ENCODE data around the gene TASP1. TPM values are rescaled to one million over a fixed set of nuclear protein-coding genes. Genes with fewer than 3 reads are reported as not detected.

Gene TASP1
- total and polyA plus RNA-seq, 2 donors (not counting 1 experiment from before 2014, with no cell fraction given): 6.4 to 23.9 TPM

GRCh38 chr20:13340088-13340487 lies 298.6 kb downstream of the TASP1 start:
- no peak overlapping the region for H3K9ac ChIP-seq (ENCODE audit: low read length)
- no peak for ATAC-seq (ENCODE audit: low read depth)
- H3K4me3 Mint-ChIP-seq: no peak overlapping the region
- H2AFZ ChIP-seq (ENCODE audit: insufficient read depth, low read depth, low read length, poor library complexity, severe bottlenecking): no peak overlapping the region
- 40% methylated on average over 1 of the region's 2 CpGs for WGBS (ENCODE audit: insufficient coverage)
- intact Hi-C loops (cut with micrococcal nuclease): no loop called here
- no peaks in the 10 kb centered on the region for H3K27me3 ChIP-seq (replicated peaks in 1 of 4; ENCODE audit: control extremely low read depth in 1 of 4, control insufficient read depth in 3 of 4, insufficient read depth in 4 of 4, low read length in 3 of 4)
- H3K79me2 ChIP-seq (ENCODE audit: control insufficient read depth, insufficient read depth, low read length): no peaks in the 10 kb centered on the region
- no peaks in the 10 kb centered on the region for H3K4me1 ChIP-seq (ENCODE audit: control insufficient read depth in 2 of 2, insufficient read depth in 2 of 2, low read length in 2 of 2)
- no peaks in the 10 kb centered on the region for H3K9me3 ChIP-seq (ENCODE audit: control extremely low read depth in 1 of 3, control insufficient read depth in 2 of 3, insufficient read depth in 1 of 3, low read length in 2 of 3)
- TF ChIP-seq CTCF (IDR thresholded peaks at IDR 0.05): no peak
- no peak for TF ChIP-seq EZH2 (IDR thresholded peaks at IDR 0.05; ENCODE audit: borderline replicate concordance, insufficient read depth, low read depth, low read length, poor library complexity, severe bottlenecking)
- H3K36me3 ChIP-seq (replicated peaks in 1 of 2; ENCODE audit: control extremely low read depth in 1 of 2, control insufficient read depth in 1 of 2, extremely low read depth in 1 of 2, insufficient read depth in 2 of 2, low read length in 1 of 2): no peaks in the 10 kb centered on the region
- CTCF ChIA-PET: no interaction called here
- no peak overlapping the region for H3K4me2 ChIP-seq (replicated peaks; ENCODE audit: low read depth, low read length, poor library complexity, severe bottlenecking)
- POLR2A ChIA-PET: interaction anchor here (0.6 kb wide), 1 partner anchor 12 kb away, joined by 4 read pairs; no protein-coding TSS in a partner anchor
- DNase-seq: no peak
- H3K27me3 Mint-ChIP-seq: no peaks in the 10 kb centered on the region
- no peak overlapping the region for H3K27ac Mint-ChIP-seq
- no peak overlapping the region for H3K4me3 ChIP-seq (ENCODE audit: control extremely low read depth in 1 of 5, extremely low read depth in 1 of 5, insufficient read depth in 1 of 5, low read depth in 2 of 5, low read length in 4 of 5)
- H3K27ac ChIP-seq (ENCODE audit: low read length in 2 of 2): no peak overlapping the region
- H3K9me3 Mint-ChIP-seq (ENCODE audit: insufficient read depth): no peaks in the 10 kb centered on the region
- no peaks in the 10 kb centered on the region for H4K20me1 ChIP-seq (ENCODE audit: control insufficient read depth, insufficient read depth, low read length, poor library complexity, severe bottlenecking)
- H3K4me1 Mint-ChIP-seq: no peaks in the 10 kb centered on the region

Other genes starting within 250 kb of the TASP1 start
- 13.8 and 13.9 TPM in 2 replicates for gene ESF1, start 146.0 kb upstream of the TASP1 start, total RNA-seq
- 0.81 and 1.9 TPM in 2 replicates for gene ESF1, start 146.0 kb upstream of the TASP1 start, polyA plus RNA-seq
- 28.8 and 32.3 TPM in 2 replicates for gene NDUFAF5, start 146.1 kb upstream of the TASP1 start, total RNA-seq
- gene NDUFAF5, start 146.1 kb upstream of the TASP1 start, polyA plus RNA-seq: 6.5 and 10.3 TPM in 2 replicates

Measured in B cell (primary cell).